Tibial nerve (tissue), 4 donors: ENCODE measurements around the gene CMTM7.

Experiments used
- CTCF ChIP-seq, 5 experiments: fragments of 200-600 bp in 3 of 5; fragments of 450-650 bp in 2 of 5; sonication (generic) in 3 of 5; IDR thresholded peaks; one replicate each; pipeline ENCODE4 v1.5.1; 2016 to 2019; ENCODE audit warnings: antibody characterized with exemption in 5 of 5, mild to moderate bottlenecking in 3 of 5, moderate library complexity in 2 of 5
- EP300 ChIP-seq, 2 donors: sonication (generic); formaldehyde crosslinking; IDR thresholded peaks; one replicate each; pipeline ENCODE4 v1.6.1; 2017; ENCODE audit warnings: antibody characterized with exemption in 2 of 2, mild to moderate bottlenecking in 1 of 2
- POLR2A ChIP-seq, 2 donors: fragments of 450-650 bp; IDR thresholded peaks; one replicate each; pipeline ENCODE4 v1.6.1; 2017; ENCODE audit warnings: antibody characterized with exemption in 2 of 2, mild to moderate bottlenecking in 2 of 2, moderate library complexity in 2 of 2

- TF ChIP-seq CTCF (IDR thresholded peaks at IDR 0.05) (peak; percentile 51 to 78 (median 69)), POLR2A (IDR thresholded peaks at IDR 0.05) (no peak), EP300 (IDR thresholded peaks at IDR 0.05) (no peak)
These were observed 16.7 kb upstream of the CMTM7 start for GRCh38 chr3:32374788-32375595.
